ENCODE results near the gene CDC42EP4.

DNA sequence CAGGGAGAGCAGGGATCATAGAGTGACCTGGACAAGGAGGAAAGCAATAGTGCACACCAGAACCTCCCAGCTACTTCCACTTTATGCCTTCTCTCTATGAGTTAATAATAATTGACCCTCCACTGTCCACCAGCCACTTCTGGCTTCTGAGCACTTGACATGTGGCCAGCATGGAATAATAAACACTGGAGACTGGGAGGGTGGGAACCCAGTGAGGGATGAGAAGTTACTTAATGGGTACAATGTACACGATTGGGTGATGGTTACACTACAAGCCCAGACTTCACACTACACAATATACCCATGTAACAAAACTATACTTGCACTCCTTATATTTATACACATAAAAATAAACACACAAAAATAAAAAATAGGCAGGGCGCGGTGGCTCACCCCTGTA, 11.4 kb downstream of the CDC42EP4 start:
- TF ChIP-seq ZNF239 (CRISPR knock-in tag; IDR thresholded peaks at IDR 0.05): no peak
- TF ChIP-seq, protein P1, sequence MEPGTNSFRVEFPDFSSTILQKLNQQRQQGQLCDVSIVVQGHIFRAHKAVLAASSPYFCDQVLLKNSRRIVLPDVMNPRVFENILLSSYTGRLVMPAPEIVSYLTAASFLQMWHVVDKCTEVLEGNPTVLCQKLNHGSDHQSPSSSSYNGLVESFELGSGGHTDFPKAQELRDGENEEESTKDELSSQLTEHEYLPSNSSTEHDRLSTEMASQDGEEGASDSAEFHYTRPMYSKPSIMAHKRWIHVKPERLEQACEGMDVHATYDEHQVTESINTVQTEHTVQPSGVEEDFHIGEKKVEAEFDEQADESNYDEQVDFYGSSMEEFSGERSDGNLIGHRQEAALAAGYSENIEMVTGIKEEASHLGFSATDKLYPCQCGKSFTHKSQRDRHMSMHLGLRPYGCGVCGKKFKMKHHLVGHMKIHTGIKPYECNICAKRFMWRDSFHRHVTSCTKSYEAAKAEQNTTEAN (CRISPR knock-in tag; IDR thresholded peaks at IDR 0.05): no peak
- no peak for TF ChIP-seq ZNF518B (CRISPR knock-in tag; IDR thresholded peaks at IDR 0.05)
- no peak for TF ChIP-seq ZNF212 (CRISPR knock-in tag; IDR thresholded peaks at IDR 0.05)
- TF ChIP-seq EZH2 (IDR thresholded peaks at IDR 0.05; ENCODE audit: borderline replicate concordance, low read depth, low read length): no peak
- TF ChIP-seq MAFF (IDR thresholded peaks at IDR 0.05; ENCODE audit: low read length): no peak
- no peak for TF ChIP-seq ZC3H4 (CRISPR knock-in tag; IDR thresholded peaks at IDR 0.05; ENCODE audit: borderline replicate concordance)
- TF ChIP-seq SMARCC2 (IDR thresholded peaks at IDR 0.05; ENCODE audit: low read depth): no peak
- TF ChIP-seq, protein P2, sequence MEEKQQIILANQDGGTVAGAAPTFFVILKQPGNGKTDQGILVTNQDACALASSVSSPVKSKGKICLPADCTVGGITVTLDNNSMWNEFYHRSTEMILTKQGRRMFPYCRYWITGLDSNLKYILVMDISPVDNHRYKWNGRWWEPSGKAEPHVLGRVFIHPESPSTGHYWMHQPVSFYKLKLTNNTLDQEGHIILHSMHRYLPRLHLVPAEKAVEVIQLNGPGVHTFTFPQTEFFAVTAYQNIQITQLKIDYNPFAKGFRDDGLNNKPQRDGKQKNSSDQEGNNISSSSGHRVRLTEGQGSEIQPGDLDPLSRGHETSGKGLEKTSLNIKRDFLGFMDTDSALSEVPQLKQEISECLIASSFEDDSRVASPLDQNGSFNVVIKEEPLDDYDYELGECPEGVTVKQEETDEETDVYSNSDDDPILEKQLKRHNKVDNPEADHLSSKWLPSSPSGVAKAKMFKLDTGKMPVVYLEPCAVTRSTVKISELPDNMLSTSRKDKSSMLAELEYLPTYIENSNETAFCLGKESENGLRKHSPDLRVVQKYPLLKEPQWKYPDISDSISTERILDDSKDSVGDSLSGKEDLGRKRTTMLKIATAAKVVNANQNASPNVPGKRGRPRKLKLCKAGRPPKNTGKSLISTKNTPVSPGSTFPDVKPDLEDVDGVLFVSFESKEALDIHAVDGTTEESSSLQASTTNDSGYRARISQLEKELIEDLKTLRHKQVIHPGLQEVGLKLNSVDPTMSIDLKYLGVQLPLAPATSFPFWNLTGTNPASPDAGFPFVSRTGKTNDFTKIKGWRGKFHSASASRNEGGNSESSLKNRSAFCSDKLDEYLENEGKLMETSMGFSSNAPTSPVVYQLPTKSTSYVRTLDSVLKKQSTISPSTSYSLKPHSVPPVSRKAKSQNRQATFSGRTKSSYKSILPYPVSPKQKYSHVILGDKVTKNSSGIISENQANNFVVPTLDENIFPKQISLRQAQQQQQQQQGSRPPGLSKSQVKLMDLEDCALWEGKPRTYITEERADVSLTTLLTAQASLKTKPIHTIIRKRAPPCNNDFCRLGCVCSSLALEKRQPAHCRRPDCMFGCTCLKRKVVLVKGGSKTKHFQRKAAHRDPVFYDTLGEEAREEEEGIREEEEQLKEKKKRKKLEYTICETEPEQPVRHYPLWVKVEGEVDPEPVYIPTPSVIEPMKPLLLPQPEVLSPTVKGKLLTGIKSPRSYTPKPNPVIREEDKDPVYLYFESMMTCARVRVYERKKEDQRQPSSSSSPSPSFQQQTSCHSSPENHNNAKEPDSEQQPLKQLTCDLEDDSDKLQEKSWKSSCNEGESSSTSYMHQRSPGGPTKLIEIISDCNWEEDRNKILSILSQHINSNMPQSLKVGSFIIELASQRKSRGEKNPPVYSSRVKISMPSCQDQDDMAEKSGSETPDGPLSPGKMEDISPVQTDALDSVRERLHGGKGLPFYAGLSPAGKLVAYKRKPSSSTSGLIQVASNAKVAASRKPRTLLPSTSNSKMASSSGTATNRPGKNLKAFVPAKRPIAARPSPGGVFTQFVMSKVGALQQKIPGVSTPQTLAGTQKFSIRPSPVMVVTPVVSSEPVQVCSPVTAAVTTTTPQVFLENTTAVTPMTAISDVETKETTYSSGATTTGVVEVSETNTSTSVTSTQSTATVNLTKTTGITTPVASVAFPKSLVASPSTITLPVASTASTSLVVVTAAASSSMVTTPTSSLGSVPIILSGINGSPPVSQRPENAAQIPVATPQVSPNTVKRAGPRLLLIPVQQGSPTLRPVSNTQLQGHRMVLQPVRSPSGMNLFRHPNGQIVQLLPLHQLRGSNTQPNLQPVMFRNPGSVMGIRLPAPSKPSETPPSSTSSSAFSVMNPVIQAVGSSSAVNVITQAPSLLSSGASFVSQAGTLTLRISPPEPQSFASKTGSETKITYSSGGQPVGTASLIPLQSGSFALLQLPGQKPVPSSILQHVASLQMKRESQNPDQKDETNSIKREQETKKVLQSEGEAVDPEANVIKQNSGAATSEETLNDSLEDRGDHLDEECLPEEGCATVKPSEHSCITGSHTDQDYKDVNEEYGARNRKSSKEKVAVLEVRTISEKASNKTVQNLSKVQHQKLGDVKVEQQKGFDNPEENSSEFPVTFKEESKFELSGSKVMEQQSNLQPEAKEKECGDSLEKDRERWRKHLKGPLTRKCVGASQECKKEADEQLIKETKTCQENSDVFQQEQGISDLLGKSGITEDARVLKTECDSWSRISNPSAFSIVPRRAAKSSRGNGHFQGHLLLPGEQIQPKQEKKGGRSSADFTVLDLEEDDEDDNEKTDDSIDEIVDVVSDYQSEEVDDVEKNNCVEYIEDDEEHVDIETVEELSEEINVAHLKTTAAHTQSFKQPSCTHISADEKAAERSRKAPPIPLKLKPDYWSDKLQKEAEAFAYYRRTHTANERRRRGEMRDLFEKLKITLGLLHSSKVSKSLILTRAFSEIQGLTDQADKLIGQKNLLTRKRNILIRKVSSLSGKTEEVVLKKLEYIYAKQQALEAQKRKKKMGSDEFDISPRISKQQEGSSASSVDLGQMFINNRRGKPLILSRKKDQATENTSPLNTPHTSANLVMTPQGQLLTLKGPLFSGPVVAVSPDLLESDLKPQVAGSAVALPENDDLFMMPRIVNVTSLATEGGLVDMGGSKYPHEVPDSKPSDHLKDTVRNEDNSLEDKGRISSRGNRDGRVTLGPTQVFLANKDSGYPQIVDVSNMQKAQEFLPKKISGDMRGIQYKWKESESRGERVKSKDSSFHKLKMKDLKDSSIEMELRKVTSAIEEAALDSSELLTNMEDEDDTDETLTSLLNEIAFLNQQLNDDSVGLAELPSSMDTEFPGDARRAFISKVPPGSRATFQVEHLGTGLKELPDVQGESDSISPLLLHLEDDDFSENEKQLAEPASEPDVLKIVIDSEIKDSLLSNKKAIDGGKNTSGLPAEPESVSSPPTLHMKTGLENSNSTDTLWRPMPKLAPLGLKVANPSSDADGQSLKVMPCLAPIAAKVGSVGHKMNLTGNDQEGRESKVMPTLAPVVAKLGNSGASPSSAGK (IDR thresholded peaks at IDR 0.05): no peak
